Superior temporal gyrus (tissue), 1 donor: ENCODE data around the gene WDR27.
A peak's percentile ranks its signal among the peaks of the same experiment; 100 is the strongest.
"Not testable (repeated sequence)": the region's sequence is repeated elsewhere in the genome, so short reads cannot be mapped to it uniquely, and the experiment has no call there.

ENCODE experiments used
- DNase-seq: peaks from one replicate; pipeline ENCODE4 v3.0.0-alpha.2; 2016; ENCODE audit errors: extremely low spot score

The WDR27 gene

GRCh38 chr6:169479783-169480495 lies 221.9 kb downstream of the WDR27 start:
- no peak for DNase-seq

- no peak for DNase-seq
Measured at GRCh38 chr6:169474362-169474761, 227.5 kb downstream of the WDR27 start.

- DNase-seq, result no peak
Measured at GRCh38 chr6:169473663-169474062, 228.2 kb downstream of the WDR27 start.

- no peak for DNase-seq
Measured at GRCh38 chr6:169472786-169473416, 228.9 kb downstream of the WDR27 start.

- no peak for DNase-seq
Measured at GRCh38 chr6:169470790-169471189, 231.0 kb downstream of the WDR27 start.

- no peak for DNase-seq
Measured at GRCh38 chr6:169469028-169469427, 232.8 kb downstream of the WDR27 start.

GRCh38 chr6:169467755-169468154 lies 234.1 kb downstream of the WDR27 start:
- DNase-seq, result not testable (repeated sequence)

- not testable (repeated sequence) for DNase-seq
Measured at GRCh38 chr6:169466256-169466655, 235.6 kb downstream of the WDR27 start.

- DNase-seq, result no peak
Measured at GRCh38 chr6:169457762-169458161, 244.1 kb downstream of the WDR27 start.

- no peak for DNase-seq
Measured at GRCh38 chr6:169456840-169457239, 245.0 kb downstream of the WDR27 start.

- no peak for DNase-seq
Measured at GRCh38 chr6:169455470-169455869, 246.4 kb downstream of the WDR27 start.

- DNase-seq, result no peak
Measured at GRCh38 chr6:169454872-169455204, 247.0 kb downstream of the WDR27 start.

GRCh38 chr6:169454204-169454871 lies 247.5 kb downstream of the WDR27 start:
- DNase-seq, result no peak

GRCh38 chr6:169452869-169453620 lies 248.8 kb downstream of the WDR27 start:
- no peak for DNase-seq

- peak; percentile 45 for DNase-seq
Measured at GRCh38 chr6:169452117-169452868, 249.5 kb downstream of the WDR27 start.

GRCh38 chr6:169451065-169451838 lies 250.6 kb downstream of the WDR27 start:
- no peak for DNase-seq

- no peak for DNase-seq
Measured at GRCh38 chr6:169450097-169450496, 251.7 kb downstream of the WDR27 start.

- no peak for DNase-seq
Measured at GRCh38 chr6:169449221-169449620, 252.6 kb downstream of the WDR27 start.

- no peak for DNase-seq
Measured at GRCh38 chr6:169445661-169446581, 255.9 kb downstream of the WDR27 start.

GRCh38 chr6:169445227-169445626 lies 256.6 kb downstream of the WDR27 start:
- DNase-seq, result no peak
